BJ (cell line): Measurements from ENCODE around the gene DDX56. TPM values are rescaled to one million over a fixed set of nuclear protein-coding genes. Genes with fewer than 3 reads are reported as not detected.
"Not testable (repeated sequence)": the region's sequence is repeated elsewhere in the genome, so short reads cannot be mapped to it uniquely, and the experiment has no call there.

Experiments used
- CTCF ChIA-PET: fragments of 350-600 bp; formaldehyde crosslinking; extraction: SDS; loops from one replicate; lab custom pipeline; 2021; ENCODE audit warnings: antibody characterized with exemption, inconsistent platforms; lab: Yijun Ruan, JAX
- POLR2A ChIA-PET: fragments of 300-600 bp; sonication (Branson Sonifier 250); formaldehyde crosslinking; extraction: SDS; loops from one replicate; lab custom pipeline; 2021; ENCODE audit warnings: antibody characterized with exemption; lab: Charles Lee
- DNase-seq: peaks from one replicate; pipeline ENCODE4 v3.0.0-alpha.2; 2011; ENCODE audit warnings: low read depth
- H3K27me3 ChIP-seq: 2 replicates; pipeline ENCODE4 v1.6.0; 2011; ENCODE audit warnings: low read length; ENCODE audit not compliant: control insufficient read depth, insufficient read depth
- H3K36me3 ChIP-seq: 2 replicates; pipeline ENCODE4 v1.5.1; 2011; ENCODE audit warnings: low read length; ENCODE audit not compliant: control insufficient read depth, insufficient read depth
- H3K4me3 ChIP-seq: 2 replicates; pipeline ENCODE4 v1.5.1; 2011; ENCODE audit warnings: low read depth, mild to moderate bottlenecking, control low read depth, low read length
- polyA plus RNA-seq: library from polyadenylated mRNA; depleted of rRNA; stranded (reverse); fragments of >200 nt; gene quantifications from 2 replicates; pipeline ENCODE4 v1.2.3, GENCODE V29; 2011
- TF ChIP-seq, protein P1 (sequence below): IDR thresholded peaks from 2 replicates; pipeline ENCODE4 v1.5.1; 2011; ENCODE audit warnings: low read depth, mild to moderate bottlenecking, control low read depth, inconsistent platforms, low read length, moderate library complexity; ENCODE audit not compliant: insufficient read depth

DDX56 gene
- polyA plus RNA-seq, 1 experiment: 77.3 TPM

DNA sequence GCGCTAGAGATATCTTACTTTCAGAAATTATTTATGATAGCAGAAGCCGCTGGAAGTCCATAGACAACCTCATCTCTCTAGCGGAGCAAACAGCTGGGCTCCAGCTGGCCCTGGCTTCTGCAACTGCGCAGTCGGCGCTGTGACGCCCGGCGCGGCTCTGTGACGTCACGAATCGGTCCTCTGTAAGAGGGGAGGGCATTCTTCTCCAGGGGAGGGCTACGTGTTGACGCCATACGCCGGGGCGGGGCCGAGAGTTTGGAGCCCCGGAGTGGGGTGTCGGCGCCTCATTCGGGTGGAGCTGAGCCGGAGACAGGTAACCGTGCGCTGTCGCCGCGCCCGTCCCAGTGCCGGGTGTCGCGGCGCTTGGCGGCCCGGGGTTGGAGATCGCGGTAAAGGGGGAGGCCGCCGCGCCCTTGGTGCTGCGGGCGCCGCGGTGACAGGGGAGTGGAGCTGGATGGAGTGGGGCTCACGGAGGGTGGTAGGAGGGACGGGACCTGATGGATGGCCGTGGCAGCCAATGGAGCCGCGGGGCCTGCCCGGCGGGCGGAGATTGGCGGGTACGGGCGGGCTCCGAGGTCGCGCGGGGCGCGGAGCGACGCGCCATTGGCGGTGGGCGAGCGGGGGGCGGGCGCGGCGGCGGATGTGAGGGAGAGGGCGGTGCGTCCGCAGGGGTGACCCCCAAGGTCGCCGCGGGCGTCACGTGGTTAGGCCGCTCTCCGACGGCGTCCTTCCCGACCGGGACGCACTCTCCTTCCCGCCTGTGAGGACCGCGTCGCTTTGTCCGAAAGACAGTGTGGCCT is 32.8 kb upstream of the DDX56 start, which contains the start of gene OGDH:
TSS of gene OGDH (plus strand) at position 287 of the 800 bp plus-strand sequence. CDS start 17,717 bp downstream, outside the sequence.
- Histone ChIP-seq H3K36me3 (no peaks in the 10 kb centered on the region), H3K27me3 (no peaks in the 10 kb centered on the region), H3K4me3 (peak within 1 kb of the TSS; percentile 98)
- ChIA-PET POLR2A (interaction anchor here (0.5 to 1.1 kb wide), 2 partner anchors 16 to 241 kb away, joined by 3 read pairs; partner anchors contain the start of gene H2AZ2), CTCF (interaction anchor here (0.9 kb wide), 1 partner anchor 41 kb away, joined by 3 read pairs; no protein-coding TSS in a partner anchor)
- peak; percentile 89 for DNase-seq
- TF ChIP-seq, protein P1, sequence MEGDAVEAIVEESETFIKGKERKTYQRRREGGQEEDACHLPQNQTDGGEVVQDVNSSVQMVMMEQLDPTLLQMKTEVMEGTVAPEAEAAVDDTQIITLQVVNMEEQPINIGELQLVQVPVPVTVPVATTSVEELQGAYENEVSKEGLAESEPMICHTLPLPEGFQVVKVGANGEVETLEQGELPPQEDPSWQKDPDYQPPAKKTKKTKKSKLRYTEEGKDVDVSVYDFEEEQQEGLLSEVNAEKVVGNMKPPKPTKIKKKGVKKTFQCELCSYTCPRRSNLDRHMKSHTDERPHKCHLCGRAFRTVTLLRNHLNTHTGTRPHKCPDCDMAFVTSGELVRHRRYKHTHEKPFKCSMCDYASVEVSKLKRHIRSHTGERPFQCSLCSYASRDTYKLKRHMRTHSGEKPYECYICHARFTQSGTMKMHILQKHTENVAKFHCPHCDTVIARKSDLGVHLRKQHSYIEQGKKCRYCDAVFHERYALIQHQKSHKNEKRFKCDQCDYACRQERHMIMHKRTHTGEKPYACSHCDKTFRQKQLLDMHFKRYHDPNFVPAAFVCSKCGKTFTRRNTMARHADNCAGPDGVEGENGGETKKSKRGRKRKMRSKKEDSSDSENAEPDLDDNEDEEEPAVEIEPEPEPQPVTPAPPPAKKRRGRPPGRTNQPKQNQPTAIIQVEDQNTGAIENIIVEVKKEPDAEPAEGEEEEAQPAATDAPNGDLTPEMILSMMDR: no peak

GRCh38 chr7:44604941-44605340 is 31.2 kb upstream of the DDX56 start:
- Histone ChIP-seq H3K27me3 (no peaks in the 10 kb centered on the region), H3K36me3 (no peaks in the 10 kb centered on the region), H3K4me3 (no peak overlapping the region)
- TF ChIP-seq, protein P1: no peak
- POLR2A ChIA-PET: no interaction called here
- DNase-seq: no peak
- CTCF ChIA-PET: no interaction called here

DNA sequence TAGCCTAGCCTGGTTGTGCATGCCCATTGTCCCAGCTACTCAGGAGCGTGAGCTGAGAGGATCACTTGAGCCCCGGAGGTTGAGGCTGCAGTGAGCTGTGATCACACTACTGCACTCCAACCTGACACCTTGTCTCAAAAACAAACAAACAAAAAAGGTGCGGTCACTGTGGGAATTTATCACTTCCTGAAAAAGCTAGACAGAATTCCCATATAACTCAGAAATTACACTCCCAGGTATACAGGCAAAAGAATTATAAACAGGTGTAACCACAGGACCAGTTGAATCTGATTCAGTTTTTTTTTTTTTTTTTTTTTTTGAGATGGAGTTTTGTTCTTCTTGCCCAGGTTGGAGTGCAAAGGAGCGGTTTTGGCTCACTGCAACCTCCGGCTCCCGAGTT is 29.5 kb upstream of the DDX56 start:
- Histone ChIP-seq H3K36me3 (no peaks in the 10 kb centered on the region), H3K27me3 (no peaks in the 10 kb centered on the region), H3K4me3 (no peak overlapping the region)
- TF ChIP-seq, protein P1: no peak
- DNase-seq: no peak
- ChIA-PET POLR2A (no interaction called here), CTCF (no interaction called here)

GRCh38 chr7:44602576-44602910 is 28.8 kb upstream of the DDX56 start:
- POLR2A ChIA-PET: no interaction called here
- CTCF ChIA-PET: interaction anchor here (0.6 to 0.7 kb wide), 2 partner anchors 54 to 1271 kb away, joined by 3 to 4 read pairs; no protein-coding TSS in a partner anchor
- Histone ChIP-seq H3K4me3 (no peak overlapping the region), H3K36me3 (no peaks in the 10 kb centered on the region), H3K27me3 (no peaks in the 10 kb centered on the region)
- TF ChIP-seq, protein P1: no peak
- DNase-seq: no peak

- TF ChIP-seq, protein P1: no peak
- DNase-seq: no peak
- peaks cover 1% of the 10 kb centered on the region; the same call in 1 of the 2 replicates for H3K27me3 ChIP-seq
- no peaks in the 10 kb centered on the region for H3K36me3 ChIP-seq
- no peak overlapping the region for H3K4me3 ChIP-seq
- CTCF ChIA-PET: no interaction called here
- POLR2A ChIA-PET: no interaction called here
These were observed 25.5 kb upstream of the DDX56 start for GRCh38 chr7:44599222-44599621.

DNA sequence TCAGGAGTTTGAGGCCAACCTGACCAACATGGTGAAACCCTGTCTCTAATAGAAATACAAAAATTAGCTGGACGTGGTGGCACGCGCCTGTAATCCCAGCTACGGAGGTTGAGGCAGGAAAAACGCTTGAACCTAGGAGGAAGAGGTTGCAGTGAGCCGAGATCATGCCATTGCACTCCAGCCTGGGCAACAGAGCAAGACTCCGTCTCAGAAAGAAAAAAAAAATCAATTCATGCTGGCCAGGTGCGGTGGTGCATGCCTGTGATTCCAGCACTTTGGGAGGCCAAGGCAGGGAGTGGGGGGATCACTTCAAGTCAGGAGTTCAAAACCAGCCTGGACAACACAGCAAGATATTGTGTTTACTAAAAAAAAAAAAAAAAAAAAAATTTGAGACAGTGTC is 23.5 kb upstream of the DDX56 start:
- DNase-seq, H3K36me3 ChIP-seq, H3K4me3 ChIP-seq, POLR2A ChIA-PET, CTCF ChIA-PET, H3K27me3 ChIP-seq: not testable (repeated sequence)
